HG03280 (cell line): ENCODE data around the gene GGNBP2.
"Not testable (repeated sequence)": the region's sequence is repeated elsewhere in the genome, so short reads cannot be mapped to it uniquely, and the experiment has no call there.

Experiments
- ATAC-seq: cut with Tn5 transposase; IDR thresholded peaks from one replicate; pipeline ENCODE4 v1.9.1; 2021; ENCODE audit warnings: mild to moderate bottlenecking, moderate library complexity; ENCODE audit not compliant: unreplicated experiment

The GGNBP2 gene, protein sequence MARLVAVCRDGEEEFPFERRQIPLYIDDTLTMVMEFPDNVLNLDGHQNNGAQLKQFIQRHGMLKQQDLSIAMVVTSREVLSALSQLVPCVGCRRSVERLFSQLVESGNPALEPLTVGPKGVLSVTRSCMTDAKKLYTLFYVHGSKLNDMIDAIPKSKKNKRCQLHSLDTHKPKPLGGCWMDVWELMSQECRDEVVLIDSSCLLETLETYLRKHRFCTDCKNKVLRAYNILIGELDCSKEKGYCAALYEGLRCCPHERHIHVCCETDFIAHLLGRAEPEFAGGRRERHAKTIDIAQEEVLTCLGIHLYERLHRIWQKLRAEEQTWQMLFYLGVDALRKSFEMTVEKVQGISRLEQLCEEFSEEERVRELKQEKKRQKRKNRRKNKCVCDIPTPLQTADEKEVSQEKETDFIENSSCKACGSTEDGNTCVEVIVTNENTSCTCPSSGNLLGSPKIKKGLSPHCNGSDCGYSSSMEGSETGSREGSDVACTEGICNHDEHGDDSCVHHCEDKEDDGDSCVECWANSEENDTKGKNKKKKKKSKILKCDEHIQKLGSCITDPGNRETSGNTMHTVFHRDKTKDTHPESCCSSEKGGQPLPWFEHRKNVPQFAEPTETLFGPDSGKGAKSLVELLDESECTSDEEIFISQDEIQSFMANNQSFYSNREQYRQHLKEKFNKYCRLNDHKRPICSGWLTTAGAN

DNA sequence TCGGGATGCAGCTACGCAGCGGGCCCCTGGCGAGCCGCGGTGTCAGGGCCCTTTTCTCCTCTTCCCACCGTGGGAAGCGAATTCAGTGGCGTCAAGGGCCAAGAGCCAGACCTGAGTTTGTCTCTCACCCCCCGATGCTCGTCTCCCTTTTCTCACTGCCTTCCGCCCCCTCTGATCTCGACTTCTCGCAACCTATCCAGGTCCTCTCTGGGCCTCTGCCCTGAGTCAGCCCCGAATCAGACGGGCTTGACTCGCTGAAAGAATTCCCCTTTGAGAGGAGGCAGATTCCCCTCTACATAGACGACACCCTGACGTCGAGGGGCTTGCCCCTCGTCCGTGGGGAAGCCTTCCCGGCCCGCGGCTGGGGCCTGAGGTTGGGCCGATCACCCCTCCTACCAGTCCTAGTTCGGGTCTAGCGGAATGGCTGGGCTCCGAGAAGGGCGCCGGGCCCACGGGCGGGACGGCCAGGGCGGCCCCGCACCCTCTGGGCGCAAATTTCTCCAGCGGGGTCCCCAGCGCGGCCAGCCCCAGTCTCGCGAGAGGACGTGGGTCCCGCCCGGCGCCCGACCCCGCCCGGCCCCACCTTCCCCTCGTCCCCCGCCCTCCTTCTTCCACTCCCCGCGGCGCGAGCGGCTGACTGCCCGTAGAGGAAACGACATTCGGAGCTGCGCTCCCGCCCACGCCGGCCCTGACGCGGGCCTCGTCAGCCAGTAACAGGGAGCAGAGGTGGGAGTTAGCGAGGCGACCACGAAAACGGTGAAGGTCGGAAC is at the start of gene GGNBP2:
Gene GGNBP2 (plus strand): TSS at position 613 of the 770 bp plus-strand sequence. CDS start 806 bp downstream, outside the sequence.
- ATAC-seq, result peak; percentile 56

DNA sequence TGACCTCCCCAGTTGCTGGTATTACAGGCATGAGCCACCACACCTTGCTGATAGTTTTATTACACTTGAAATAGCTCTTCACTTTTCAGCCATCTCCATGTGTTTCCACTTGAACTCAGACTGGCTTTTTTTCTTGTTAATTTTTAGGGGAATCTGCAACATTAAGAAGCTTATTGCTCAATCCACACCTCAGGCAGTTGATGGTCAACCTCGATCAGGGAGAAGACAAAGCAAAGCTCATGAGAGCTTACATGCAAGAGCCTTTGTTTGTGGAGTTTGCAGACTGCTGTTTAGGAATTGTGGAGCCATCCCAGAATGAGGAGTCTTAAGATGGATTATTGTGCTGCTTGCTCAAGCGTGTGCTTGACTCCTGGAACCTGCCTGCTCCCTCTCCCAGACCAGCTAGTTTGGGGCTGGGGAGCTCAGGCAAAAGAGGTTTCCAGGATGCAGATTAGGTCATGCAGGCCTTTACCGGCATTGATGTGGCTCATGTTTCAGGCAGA is 49.6 kb upstream of the GGNBP2 start:
- ATAC-seq, result no peak

GRCh38 chr17:36496018-36496789 is 48.5 kb upstream of the GGNBP2 start:
- ATAC-seq, result no peak

DNA sequence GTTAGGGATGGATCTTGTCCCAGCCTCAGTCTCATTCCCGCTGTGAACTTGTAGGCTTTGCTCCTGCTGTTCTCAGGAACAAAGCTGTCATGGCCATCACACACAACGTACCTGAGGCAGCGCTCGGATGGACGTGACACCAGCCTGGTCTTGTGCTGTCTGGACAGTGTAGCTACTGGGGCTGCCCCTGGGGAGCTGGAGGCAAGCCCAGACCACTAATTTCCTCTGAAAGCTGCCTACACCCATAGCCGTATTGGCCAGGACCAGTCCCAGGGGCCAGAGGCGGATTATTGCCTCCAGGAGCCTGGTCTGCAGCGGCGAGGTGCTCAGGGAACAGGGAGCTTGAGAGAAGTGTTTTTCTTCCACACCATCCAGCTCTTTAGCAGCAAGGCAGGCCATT is 46.6 kb upstream of the GGNBP2 start:
- ATAC-seq, result no peak

DNA sequence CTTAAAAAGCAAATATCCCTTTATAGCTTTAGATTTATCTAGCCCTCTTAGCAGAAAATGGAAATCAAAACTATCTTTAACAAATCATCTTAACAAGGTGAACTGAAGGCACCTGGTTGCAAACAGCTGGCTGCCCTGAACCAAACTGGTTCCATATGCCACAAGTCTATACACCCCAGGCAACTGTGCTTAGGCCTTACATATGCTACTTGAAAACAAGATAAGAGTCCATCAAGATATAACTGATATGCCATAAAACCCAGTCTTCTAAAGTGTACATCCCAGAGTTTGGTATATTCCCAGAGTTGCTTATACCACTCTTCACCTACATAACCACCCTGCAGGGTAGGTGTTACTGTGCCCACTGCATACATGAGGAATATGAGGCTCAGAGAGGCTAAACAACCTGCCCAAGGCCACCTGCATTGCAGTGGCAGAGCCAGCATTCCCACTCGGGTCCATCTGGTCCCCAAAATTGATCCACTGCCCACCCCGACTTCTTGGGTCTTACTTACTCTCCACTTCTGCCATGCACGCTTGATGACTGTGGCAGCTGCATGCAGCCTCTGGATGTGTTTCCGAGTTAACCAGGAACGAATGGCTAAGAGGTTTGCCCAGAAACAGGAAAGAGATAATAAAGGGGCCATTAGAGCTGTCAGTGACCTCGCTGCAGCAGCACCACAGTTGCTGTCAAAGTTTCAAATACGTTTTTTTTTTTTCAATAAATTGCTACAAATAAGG is 46.0 kb upstream of the GGNBP2 start:
- no peak for ATAC-seq

- ATAC-seq, result no peak
Measured at GRCh38 chr17:36500745-36501225, 43.9 kb upstream of the GGNBP2 start.

GRCh38 chr17:36501351-36501750 is 43.4 kb upstream of the GGNBP2 start:
- no peak for ATAC-seq

GRCh38 chr17:36501963-36502362 is 42.8 kb upstream of the GGNBP2 start:
- ATAC-seq, result no peak

DNA sequence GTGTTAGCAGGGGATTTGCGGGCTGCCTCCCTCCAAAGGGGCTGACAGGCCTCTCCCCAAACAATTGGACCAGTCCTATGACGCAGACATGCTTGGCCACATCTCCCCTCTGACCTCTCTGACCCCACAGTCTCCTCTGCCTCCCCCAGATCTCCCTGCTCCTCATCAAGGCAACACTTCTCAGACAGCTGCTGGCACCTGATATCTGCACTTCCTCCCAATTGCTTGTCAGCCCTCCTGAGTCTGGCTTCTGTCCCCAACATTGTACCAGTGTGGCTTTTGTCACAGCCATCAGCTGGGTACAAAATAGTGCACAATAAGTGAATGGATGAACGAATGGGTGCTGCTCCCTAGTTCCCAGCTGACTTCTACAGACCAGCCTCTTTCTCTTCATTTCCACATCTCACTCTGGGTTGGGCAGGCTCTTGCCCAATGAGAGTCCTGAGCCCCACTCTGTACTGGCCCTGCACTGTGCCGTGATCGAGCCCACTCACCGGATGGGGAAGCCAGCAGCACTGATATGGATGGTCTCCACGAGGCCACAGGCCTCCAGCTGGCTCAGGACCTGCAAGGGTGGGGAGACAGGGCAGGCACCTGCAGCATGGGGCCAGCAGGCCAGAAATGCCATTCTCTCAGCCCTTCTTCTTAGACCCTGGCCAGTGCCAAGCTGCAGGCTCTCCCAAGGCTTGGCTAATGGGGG is 41.1 kb upstream of the GGNBP2 start:
- ATAC-seq, result no peak

- ATAC-seq, result no peak
Measured at GRCh38 chr17:36504156-36504545, 40.6 kb upstream of the GGNBP2 start.

GRCh38 chr17:36505171-36505570 is 39.5 kb upstream of the GGNBP2 start:
- ATAC-seq, result no peak

- no peak for ATAC-seq
Measured at GRCh38 chr17:36506249-36506826, 38.4 kb upstream of the GGNBP2 start.

GRCh38 chr17:36506831-36507230 is 37.9 kb upstream of the GGNBP2 start:
- ATAC-seq, result no peak

GRCh38 chr17:36507266-36507665 is 37.5 kb upstream of the GGNBP2 start:
- ATAC-seq, result no peak

- ATAC-seq, result not testable (repeated sequence)
Measured at GRCh38 chr17:36508439-36508838, 36.3 kb upstream of the GGNBP2 start.

DNA sequence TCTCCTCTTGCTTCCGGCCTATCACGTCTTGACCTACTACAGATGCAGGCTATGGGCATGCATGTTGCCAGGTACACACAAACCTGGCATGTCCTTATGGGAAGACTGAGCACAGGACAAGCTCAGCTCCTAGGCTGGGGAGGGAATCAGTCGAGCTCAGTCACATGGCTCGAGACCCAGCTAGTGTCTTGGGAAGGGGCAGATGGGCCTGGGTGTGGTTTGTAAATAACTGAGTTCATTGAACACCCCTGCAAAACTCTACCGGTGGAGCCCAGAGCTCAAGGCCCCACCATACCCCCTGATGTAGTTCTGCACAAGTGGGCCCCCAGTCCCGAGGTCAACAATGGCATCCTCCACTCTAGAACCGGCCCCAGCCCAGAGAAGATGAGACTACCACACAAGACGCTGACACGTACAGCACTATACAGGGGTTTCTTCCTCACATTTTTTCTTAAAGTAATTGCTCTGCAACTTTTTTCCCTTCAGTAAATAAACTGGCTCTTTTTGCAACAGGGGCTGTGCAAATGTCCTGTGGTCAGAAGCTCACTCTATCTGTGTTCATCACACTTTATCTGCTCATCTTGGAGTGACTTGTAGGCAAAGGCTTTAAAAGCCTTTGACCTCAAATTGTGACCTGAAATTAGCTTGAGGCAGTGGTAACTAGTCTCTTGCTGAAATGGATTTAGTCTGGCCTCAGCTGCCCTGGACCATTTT is 35.3 kb upstream of the GGNBP2 start:
- ATAC-seq, result no peak

DNA sequence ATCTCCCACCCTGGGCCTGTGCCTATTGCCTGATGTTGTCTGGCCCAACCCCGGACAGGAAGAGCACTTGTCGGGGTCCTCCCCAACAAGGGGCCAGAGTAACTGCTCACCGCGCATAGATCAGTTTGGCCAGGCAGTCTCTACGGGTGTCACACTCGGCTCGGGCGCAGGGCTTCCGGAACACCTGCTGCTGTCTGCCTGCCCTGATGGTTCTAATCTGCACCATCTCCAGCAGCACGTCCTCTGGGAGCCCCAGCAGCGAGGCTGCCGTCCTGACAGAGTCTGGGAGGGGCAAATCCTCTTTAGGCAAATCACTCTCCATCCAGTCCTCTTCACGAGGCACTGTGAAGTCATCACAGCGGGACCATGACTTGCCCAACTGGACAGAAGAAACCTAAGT is 34.1 kb upstream of the GGNBP2 start:
- no peak for ATAC-seq

GRCh38 chr17:36511216-36511615 is 33.5 kb upstream of the GGNBP2 start:
- no peak for ATAC-seq
